M059J (cell line): Measurements from ENCODE around the gene SIN3A. TPM values are rescaled to one million over a fixed set of nuclear protein-coding genes. Genes with fewer than 3 reads are reported as not detected.
"Not testable (repeated sequence)": the region's sequence is repeated elsewhere in the genome, so short reads cannot be mapped to it uniquely, and the experiment has no call there.

Experiments used
- DNase-seq: peaks from one replicate; pipeline ENCODE4 v3.0.0-alpha.2; 2012; ENCODE audit warnings: low read depth
- total RNA-seq: library from RNA; depleted of rRNA; stranded (reverse); fragments of >200 nt; shearing (Covaris generic); gene quantifications from 2 replicates; pipeline ENCODE4 v1.2.3, GENCODE V29; 2014; rRNA removed

Gene SIN3A
- total RNA-seq, 1 experiment from 2014 or later, result 38.5 TPM

DNA sequence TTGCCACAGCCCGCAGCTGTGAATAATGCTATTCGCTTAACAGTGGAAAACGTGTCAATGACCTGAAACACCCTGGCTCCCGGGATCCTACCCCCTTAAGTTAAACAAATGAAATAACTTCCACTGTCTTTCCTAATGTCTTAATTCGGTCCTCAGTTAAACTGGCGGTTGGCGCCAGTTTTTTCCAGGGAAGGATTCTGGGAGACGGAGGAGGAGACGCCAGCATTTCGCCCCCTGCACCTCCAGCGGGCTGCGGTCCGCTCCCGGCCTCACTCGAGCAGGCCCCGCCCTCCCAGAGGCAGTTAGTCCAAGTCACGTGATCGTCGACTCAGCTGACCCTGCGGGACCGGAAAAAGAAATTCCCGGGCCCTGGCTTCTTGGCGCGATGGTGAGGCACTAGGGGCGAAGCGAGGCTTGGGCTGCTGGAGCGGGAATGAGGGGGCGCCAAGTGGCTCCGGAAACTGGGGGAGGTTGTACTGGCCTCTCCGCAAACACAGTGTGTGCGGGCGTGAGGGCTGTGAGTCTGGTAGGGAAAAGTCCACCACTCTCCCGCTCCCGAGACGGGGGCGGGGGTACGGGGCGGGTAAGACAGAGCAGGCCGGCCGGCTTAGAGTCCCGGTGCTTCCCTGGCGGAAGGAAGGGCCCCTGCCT lies 115.7 kb downstream of the SIN3A start, which contains the start of gene COMMD4:
Gene COMMD4 (plus strand): TSS at position 359 of the 651 bp plus-strand sequence. CDS start 27 bp downstream, at position 386.
- peak; percentile 94 for DNase-seq

DNA sequence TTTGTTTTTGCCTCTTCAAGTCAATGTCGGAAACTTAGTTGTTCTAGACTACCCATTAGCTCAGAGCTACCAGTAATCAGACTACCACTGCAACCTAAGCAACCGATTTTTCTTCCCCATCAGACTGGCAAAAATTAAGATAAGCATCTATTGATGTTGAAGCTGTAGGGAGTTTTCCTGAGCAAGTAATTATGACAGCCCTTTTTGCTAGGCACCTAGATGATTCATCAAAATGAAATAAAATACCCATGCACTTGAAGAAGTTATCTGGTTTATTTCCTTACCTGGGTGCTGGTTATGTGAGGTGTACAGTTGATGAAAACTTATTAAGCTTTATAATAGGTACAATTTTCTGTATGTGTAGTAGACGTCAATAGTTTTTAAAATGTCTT lies 116.2 kb downstream of the SIN3A start:
- DNase-seq, result no peak

DNA sequence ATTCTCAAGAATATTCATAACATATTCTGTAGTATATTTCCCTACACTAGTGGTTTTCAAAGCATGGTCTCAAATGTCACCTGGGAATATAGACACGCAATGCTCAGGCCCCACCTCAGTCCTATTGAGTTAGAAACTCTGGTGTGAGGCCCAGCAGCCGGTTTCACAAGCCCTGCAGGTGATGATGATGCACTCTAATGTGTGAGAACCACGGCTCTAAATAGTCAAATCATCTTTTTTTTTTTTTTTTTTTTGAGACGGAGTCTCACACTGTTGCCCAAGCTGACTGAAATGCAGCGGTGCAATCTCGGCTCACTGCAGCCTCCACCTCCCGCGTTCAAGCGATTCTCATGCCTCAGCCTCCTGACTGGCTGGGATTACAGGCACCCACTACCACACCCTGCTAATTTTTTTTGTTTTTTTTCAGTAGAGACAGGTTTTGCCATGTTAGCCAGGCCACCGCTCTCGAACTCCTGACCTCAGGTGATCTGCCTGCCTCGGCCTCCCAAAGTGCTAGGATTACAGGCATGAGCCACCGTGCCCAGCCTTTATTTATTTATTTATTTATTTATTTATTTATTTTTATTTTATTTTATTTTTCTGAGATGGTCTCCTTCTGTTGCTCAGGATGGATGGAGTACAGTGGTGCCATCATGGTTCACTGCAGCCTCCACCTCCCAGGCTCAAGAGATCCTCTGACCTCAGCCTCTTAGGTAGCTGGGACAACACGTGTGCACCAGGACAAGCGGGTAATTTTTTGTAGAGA lies 117.7 kb downstream of the SIN3A start:
- DNase-seq, result not testable (repeated sequence)

DNA sequence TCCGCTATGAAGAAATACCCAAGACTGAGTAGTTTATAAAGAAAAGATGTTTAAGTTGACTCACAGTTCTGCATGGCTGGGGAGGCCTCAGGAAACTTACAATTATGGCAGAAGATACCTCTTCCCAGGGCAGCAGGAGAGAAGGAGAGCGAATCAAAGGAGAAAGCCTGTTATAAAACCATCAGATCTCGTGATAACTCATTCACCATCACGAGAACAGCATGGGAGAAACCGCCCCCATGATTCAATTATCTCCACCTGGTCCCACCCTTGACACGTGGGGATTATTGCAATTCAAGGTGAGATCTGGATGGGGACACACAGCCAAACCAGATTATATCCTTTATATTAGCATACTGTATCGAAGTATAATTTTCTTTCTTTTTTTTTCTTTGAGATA lies 119.4 kb downstream of the SIN3A start:
- DNase-seq, result not testable (repeated sequence)

DNA sequence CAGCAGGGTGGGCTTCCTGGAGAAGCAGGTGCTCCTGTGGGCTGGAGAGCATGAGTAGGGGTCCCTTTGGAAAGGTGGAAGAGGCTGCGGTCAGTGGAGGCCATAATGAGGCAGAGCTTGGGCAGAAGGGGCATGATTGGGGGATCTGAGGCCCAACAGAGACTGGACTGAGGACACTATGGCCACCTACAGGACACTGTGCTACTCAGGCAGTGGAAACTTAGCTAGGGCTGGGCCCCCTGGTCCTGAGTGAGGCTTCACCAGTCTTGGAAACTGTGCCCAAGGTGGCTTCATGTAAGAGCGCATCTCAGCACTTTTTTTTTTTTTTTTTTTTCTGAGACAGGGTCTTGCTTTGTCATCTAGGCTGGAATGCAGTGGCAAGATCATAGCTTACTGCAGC lies 121.9 kb downstream of the SIN3A start:
- DNase-seq, result no peak

DNA sequence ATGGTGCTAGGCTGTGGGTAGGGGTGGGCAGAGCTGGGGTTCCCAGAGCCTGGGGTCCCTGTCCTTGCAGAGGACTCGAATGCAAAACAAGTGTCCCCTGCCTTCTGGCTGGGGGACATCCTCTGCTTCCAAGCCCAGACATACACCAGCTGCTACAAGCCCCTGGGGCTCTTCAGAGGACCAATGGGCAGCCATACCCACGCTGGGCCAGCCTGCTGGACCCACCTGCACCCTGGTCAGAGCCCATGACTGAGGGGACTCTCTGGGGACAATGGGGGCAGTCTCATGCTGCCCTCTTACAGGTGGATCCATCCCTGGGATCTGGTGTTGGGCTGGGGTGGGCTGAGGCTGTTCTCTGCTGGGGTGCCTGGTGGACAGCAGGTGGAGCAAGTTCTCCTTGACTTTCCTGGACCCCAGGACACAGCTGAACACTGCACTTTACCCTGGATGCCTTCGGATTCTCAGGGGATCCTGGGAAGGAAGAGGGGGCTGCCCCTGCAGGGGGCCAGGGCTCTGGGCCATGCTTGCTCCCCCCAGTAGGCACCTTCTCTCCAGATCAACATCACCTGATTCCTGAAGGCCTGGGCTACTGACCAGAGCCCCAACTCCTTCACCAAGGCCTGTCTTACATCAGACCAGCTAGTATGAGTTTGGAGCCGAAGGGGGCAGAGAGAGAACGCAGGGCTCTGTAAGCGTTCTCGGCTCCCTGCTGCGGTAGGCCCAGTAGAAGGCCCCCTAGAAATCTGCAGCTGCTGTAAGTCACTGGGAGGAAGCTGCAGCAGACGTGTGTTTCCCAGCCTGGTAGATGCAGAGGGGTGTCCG lies 122.8 kb downstream of the SIN3A start:
- no peak for DNase-seq

DNA sequence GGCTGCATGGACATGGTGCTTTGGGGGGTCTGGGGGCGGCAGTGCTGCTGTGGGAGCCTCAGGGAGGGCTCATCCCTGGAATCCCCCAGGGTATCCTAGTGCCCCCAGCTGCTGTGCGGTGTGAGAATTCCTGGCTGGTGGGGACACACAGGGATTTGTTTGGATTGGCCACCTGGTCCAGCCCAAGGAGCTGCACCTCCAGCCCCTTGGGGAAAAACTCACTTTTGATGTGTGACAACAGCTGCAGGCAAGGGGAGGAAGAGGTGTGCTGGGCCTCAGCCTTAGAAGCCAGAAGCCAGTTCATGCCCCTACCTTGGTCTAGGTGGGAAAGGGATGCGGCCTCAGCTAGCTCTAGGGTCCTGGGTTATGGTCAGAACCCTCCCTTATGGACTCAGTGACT lies 124.0 kb downstream of the SIN3A start:
- DNase-seq, result no peak

DNA sequence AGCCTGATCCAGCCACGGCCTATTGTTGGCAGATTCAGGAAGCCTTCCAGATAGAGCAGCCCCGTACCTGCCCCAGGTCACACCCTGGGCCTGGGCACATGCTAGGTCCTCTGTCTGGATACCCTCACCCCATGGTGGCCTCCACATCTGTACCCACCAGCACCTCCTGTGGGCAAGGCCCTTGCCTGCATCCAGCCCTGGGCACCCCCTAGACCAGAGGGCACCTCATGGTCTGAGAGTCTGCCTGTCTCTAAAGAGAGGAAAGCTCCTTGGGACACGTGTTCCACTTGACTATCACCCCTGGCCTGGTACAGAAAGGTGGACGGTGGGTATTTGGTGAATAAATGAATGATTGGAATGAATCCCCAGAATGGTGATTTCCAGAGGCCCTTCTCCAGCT lies 124.5 kb downstream of the SIN3A start:
- no peak for DNase-seq

DNA sequence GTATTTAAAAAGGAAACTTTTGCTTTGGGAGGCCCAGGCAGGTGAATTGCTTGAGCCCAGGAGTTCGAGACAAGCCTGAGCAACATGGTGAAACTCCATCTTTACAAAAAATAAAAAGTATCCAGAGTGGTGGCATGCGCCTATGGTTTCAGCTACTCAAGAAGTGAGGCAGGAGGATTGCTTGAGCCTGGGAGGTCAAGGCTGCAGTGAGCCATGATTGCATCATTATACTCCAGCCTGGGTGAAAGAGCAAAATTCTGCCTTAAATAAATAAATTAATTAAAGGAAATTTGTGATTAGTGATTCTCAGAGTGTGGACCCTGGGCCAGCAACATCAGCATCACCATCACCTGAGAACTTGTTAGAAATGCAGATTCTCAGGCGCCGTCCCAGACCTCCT lies 125.6 kb downstream of the SIN3A start:
- no peak for DNase-seq

DNA sequence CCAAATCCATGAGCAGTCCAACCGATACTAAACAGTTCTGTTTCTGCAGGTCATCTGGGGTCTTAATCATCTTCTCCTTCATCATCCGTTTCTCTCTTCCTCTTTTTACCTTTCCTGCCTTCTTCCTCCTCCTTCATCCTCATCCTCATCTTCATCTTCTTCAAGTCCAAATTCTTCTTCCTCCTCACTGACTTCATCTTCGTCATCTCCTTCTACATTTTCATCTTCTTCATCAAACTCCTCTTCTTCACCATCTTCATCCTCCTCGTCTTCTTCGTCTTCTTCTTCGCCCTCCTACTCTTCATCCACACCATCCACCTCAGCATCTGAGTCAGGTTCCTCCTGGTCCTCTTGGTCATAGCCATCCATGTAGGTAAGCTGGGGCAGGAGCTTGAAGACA lies 129.8 kb downstream of the SIN3A start:
- no peak for DNase-seq

Other genes starting within 250 kb of the SIN3A start
- gene C15orf39, start 249.8 kb downstream of the SIN3A start, total RNA-seq, result 8.5 and 11.5 TPM in 2 replicates
- not detected in 2 replicates for gene GOLGA6C, start 193.4 kb downstream of the SIN3A start, total RNA-seq
- gene GOLGA6D, start 168.9 kb downstream of the SIN3A start, total RNA-seq, result not detected in 2 replicates
- 94.9 and 127 TPM in 2 replicates for gene COMMD4, start 115.6 kb downstream of the SIN3A start, total RNA-seq
- gene NEIL1, start 104.7 kb downstream of the SIN3A start, total RNA-seq, result 0.91 TPM in 1 of 2 replicates, not detected in the other
- 23.3 and 33.7 TPM in 2 replicates for gene MAN2C1, start 83.1 kb downstream of the SIN3A start, total RNA-seq
- gene PTPN9, start 127.6 kb upstream of the SIN3A start, total RNA-seq, result 9.9 and 19.2 TPM in 2 replicates
- 26.6 and 32.1 TPM in 2 replicates for gene SNUPN, start 174.0 kb upstream of the SIN3A start, total RNA-seq
- 93.7 and 148 TPM in 2 replicates for gene IMP3, start 188.5 kb upstream of the SIN3A start, total RNA-seq
- gene SNX33, start 196.2 kb upstream of the SIN3A start, total RNA-seq, result 8.2 and 10.6 TPM in 2 replicates